Neuronal stem cell (in vitro differentiated cells): ENCODE results near the gene TNFSF15.

Source experiments
- DNase-seq: peaks from one replicate; pipeline ENCODE4 v3.0.0-alpha.2; 2013; ENCODE audit warnings: low spot score
- H2AFZ ChIP-seq: one replicate; pipeline ENCODE4 v1.6.1; 2013; ENCODE audit warnings: mild to moderate bottlenecking, low read length, inconsistent platforms
- H2AK5ac ChIP-seq: 2 replicates; pipeline ENCODE4 v1.6.1; 2013; ENCODE audit warnings: low read depth, mild to moderate bottlenecking, inconsistent platforms, low read length, moderate library complexity, mixed read lengths
- H2BK120ac ChIP-seq: 2 replicates; pipeline ENCODE4 v1.6.1; 2013; ENCODE audit warnings: low read depth, mild to moderate bottlenecking, inconsistent platforms, low read length, moderate library complexity, mixed read lengths
- H2BK12ac ChIP-seq: one replicate; pipeline ENCODE4 v1.6.1; 2013; ENCODE audit warnings: low read length, inconsistent platforms
- H2BK15ac ChIP-seq: 2 replicates; pipeline ENCODE4 v1.6.1; 2013; ENCODE audit warnings: mild to moderate bottlenecking, low read length, inconsistent platforms, mixed read lengths
- H2BK5ac ChIP-seq: one replicate; pipeline ENCODE4 v1.6.1; 2013; ENCODE audit warnings: inconsistent platforms, mild to moderate bottlenecking, low read length, moderate library complexity
- H3K14ac ChIP-seq: one replicate; pipeline ENCODE4 v1.6.1; 2013; ENCODE audit warnings: low read length, inconsistent platforms
- H3K18ac ChIP-seq: 2 replicates; pipeline ENCODE4 v1.6.1; 2013; ENCODE audit warnings: low read length, inconsistent platforms
- H3K23ac ChIP-seq: 2 replicates; pipeline ENCODE4 v1.6.1; 2013; ENCODE audit warnings: low read depth, mild to moderate bottlenecking, mixed read lengths, low read length, inconsistent platforms; ENCODE audit not compliant: poor library complexity
- H3K27ac ChIP-seq: replicated peaks from 3 replicates; pipeline ENCODE4 v1.5.1; 2013; ENCODE audit warnings: low read length, inconsistent platforms
- H3K27me3 ChIP-seq, 3 experiments: 2 replicates each; pipeline ENCODE4 v1.6.1; 2013; ENCODE audit warnings: low read length in 3 of 3, mild to moderate bottlenecking in 2 of 3, inconsistent platforms in 1 of 3, low read depth in 1 of 3, mixed read lengths in 1 of 3, moderate library complexity in 1 of 3; ENCODE audit not compliant: control insufficient read depth in 3 of 3, insufficient read depth in 3 of 3
- H3K36me3 ChIP-seq, 2 donors: replicated peaks in 1 of 2; 2 replicates each; pipeline ENCODE4 v1.6.1; 2013; ENCODE audit warnings: low read length in 2 of 2; ENCODE audit not compliant: control insufficient read depth in 2 of 2, insufficient read depth in 2 of 2
- H3K4ac ChIP-seq: 2 replicates; pipeline ENCODE4 v1.6.1; 2013; ENCODE audit warnings: inconsistent platforms, mild to moderate bottlenecking, low read length, moderate library complexity
- H3K4me1 ChIP-seq, 2 donors: 1 replicate in 1 of 2; 2 replicates in 1 of 2; pipeline ENCODE4 v1.6.1; 2013; ENCODE audit warnings: low read length in 2 of 2, low read depth in 1 of 2; ENCODE audit not compliant: control insufficient read depth in 2 of 2, insufficient read depth in 1 of 2
- H3K4me2 ChIP-seq: one replicate; pipeline ENCODE4 v1.6.1; 2013; ENCODE audit warnings: mild to moderate bottlenecking, low read length, inconsistent platforms; ENCODE audit not compliant: insufficient read depth, poor library complexity, severe bottlenecking
- H3K4me3 ChIP-seq, 2 donors: 2 replicates each; pipeline ENCODE4 v1.5.1; 2013; ENCODE audit warnings: low read length in 2 of 2, mild to moderate bottlenecking in 2 of 2, inconsistent platforms in 1 of 2, moderate library complexity in 1 of 2
- H3K79me1 ChIP-seq: one replicate; pipeline ENCODE4 v1.6.1; 2013; ENCODE audit warnings: low read depth, mild to moderate bottlenecking, inconsistent platforms, low read length, moderate library complexity
- H3K9ac ChIP-seq: one replicate; pipeline ENCODE4 v1.6.1; 2013; ENCODE audit warnings: mild to moderate bottlenecking, low read depth, low read length, inconsistent platforms; ENCODE audit not compliant: poor library complexity
- H3K9me3 ChIP-seq, 2 donors: replicated peaks in 1 of 2; 2 replicates each; pipeline versions ENCODE3 to v1.6.1; 2013; ENCODE audit warnings: low read length in 2 of 2, mild to moderate bottlenecking in 2 of 2, inconsistent platforms in 1 of 2, low read depth in 1 of 2, mixed read lengths in 1 of 2, moderate library complexity in 1 of 2; ENCODE audit not compliant: control insufficient read depth in 2 of 2, insufficient read depth in 1 of 2
- H4K8ac ChIP-seq: one replicate; pipeline ENCODE4 v1.6.1; 2013; ENCODE audit warnings: low read depth, mild to moderate bottlenecking, inconsistent platforms, low read length, moderate library complexity
- H4K91ac ChIP-seq: one replicate; pipeline ENCODE4 v1.6.1; 2013; ENCODE audit warnings: low read length, low read depth, mild to moderate bottlenecking, inconsistent platforms; ENCODE audit not compliant: poor library complexity
- WGBS, 2 donors: extraction: QIAGEN DNeasy Blood & Tissue Kit; methylation state at CpG; one replicate each; pipeline ENCODE4 v1.1.7; 2013; ENCODE audit warnings: missing lambda C conversion rate in 2 of 2, mixed read lengths in 1 of 2; ENCODE audit not compliant: insufficient read length in 2 of 2, insufficient replicate concordance in 1 of 2; ENCODE audit errors: extremely low coverage in 2 of 2; 5-methylcytosine and 5-hydroxymethylcytosine counted together

Gene TNFSF15

GRCh38 chr9:114777821-114778609 is 27.8 kb downstream of the TNFSF15 start:
- Histone ChIP-seq H4K91ac (no peak overlapping the region), H2BK12ac (no peak overlapping the region), H3K4me3 (no peak overlapping the region), H3K4ac (no peak overlapping the region), H2BK5ac (no peak overlapping the region), H2BK120ac (no peak overlapping the region), H3K14ac (no peak overlapping the region), H2AFZ (no peak overlapping the region), H3K27ac (no peak overlapping the region), H2BK15ac (no peak overlapping the region), H3K4me1 (no peaks in the 10 kb centered on the region), H3K9me3 (no peaks in the 10 kb centered on the region), H3K9ac (no peak overlapping the region), H3K18ac (no peak overlapping the region), H3K23ac (no peak overlapping the region), H2AK5ac (no peak overlapping the region), H3K79me1 (no peaks in the 10 kb centered on the region), H3K4me2 (no peak overlapping the region), H4K8ac (no peak overlapping the region), H3K27me3 (no peaks in the 10 kb centered on the region), H3K36me3 (no peaks in the 10 kb centered on the region)
- WGBS, 2 donors, result no CpG with 5 or more reads among the region's 6 CpGs
- no peak for DNase-seq

- no peak overlapping the region for H3K14ac ChIP-seq
- H2BK12ac ChIP-seq, result no peak overlapping the region
- no peaks in the 10 kb centered on the region for H3K4me1 ChIP-seq
- no peak overlapping the region for H2AK5ac ChIP-seq
- H3K4ac ChIP-seq, result no peak overlapping the region
- no peak overlapping the region for H3K4me3 ChIP-seq
- H3K23ac ChIP-seq, result no peak overlapping the region
- H2AFZ ChIP-seq, result no peak overlapping the region
- no CpG with 5 or more reads among the region's 6 CpGs for WGBS, 2 donors
- H3K9me3 ChIP-seq, result no peaks in the 10 kb centered on the region
- no peaks in the 10 kb centered on the region for H3K79me1 ChIP-seq
- DNase-seq, result no peak
- no peak overlapping the region for H3K4me2 ChIP-seq
- H3K18ac ChIP-seq, result no peak overlapping the region
- no peak overlapping the region for H2BK5ac ChIP-seq
- H3K27me3 ChIP-seq, result no peaks in the 10 kb centered on the region
- no peak overlapping the region for H4K8ac ChIP-seq
- H3K36me3 ChIP-seq, result no peaks in the 10 kb centered on the region
- H4K91ac ChIP-seq, result no peak overlapping the region
- H3K9ac ChIP-seq, result no peak overlapping the region
- no peak overlapping the region for H2BK120ac ChIP-seq
- no peak overlapping the region for H3K27ac ChIP-seq
- no peak overlapping the region for H2BK15ac ChIP-seq
Measured at GRCh38 chr9:114776683-114777399, 29.0 kb downstream of the TNFSF15 start.

- H2BK15ac ChIP-seq, result no peak overlapping the region
- H3K4me3 ChIP-seq, result no peak overlapping the region
- no peak for DNase-seq
- H3K79me1 ChIP-seq, result no peaks in the 10 kb centered on the region
- H2AFZ ChIP-seq, result no peak overlapping the region
- no peak overlapping the region for H2BK120ac ChIP-seq
- H3K18ac ChIP-seq, result no peak overlapping the region
- no peaks in the 10 kb centered on the region for H3K36me3 ChIP-seq
- H3K14ac ChIP-seq, result no peak overlapping the region
- no peak overlapping the region for H2AK5ac ChIP-seq
- H3K9ac ChIP-seq, result no peak overlapping the region
- no CpG with 5 or more reads among the region's 1 CpG for WGBS, 2 donors
- H4K8ac ChIP-seq, result no peak overlapping the region
- H3K9me3 ChIP-seq, result no peaks in the 10 kb centered on the region
- H2BK12ac ChIP-seq, result no peak overlapping the region
- no peak overlapping the region for H4K91ac ChIP-seq
- H3K4ac ChIP-seq, result no peak overlapping the region
- H3K23ac ChIP-seq, result no peak overlapping the region
- no peak overlapping the region for H3K4me2 ChIP-seq
- H3K4me1 ChIP-seq, result no peaks in the 10 kb centered on the region
- H2BK5ac ChIP-seq, result no peak overlapping the region
- H3K27me3 ChIP-seq, result no peaks in the 10 kb centered on the region
- no peak overlapping the region for H3K27ac ChIP-seq
Measured at GRCh38 chr9:114775981-114776380, 29.9 kb downstream of the TNFSF15 start.

GRCh38 chr9:114775121-114775520 is 30.7 kb downstream of the TNFSF15 start:
- no peak overlapping the region for H2BK120ac ChIP-seq
- no CpG with 5 or more reads among the region's 1 CpG for WGBS, 2 donors

More at GRCh38 chr9:114775121-114775520, 30.7 kb downstream of the TNFSF15 start:
- Histone ChIP-seq H3K27me3 (no peaks in the 10 kb centered on the region), H3K23ac (no peak overlapping the region), H3K4ac (no peak overlapping the region), H3K4me2 (no peak overlapping the region), H4K8ac (no peak overlapping the region), H2BK15ac (no peak overlapping the region), H2BK5ac (no peak overlapping the region), H3K4me1 (no peaks in the 10 kb centered on the region), H3K27ac (no peak overlapping the region), H3K36me3 (no peaks in the 10 kb centered on the region), H2AFZ (no peak overlapping the region), H2BK12ac (no peak overlapping the region), H4K91ac (no peak overlapping the region), H3K79me1 (no peaks in the 10 kb centered on the region), H3K14ac (no peak overlapping the region), H2AK5ac (no peak overlapping the region), H3K18ac (no peak overlapping the region), H3K9me3 (no peaks in the 10 kb centered on the region), H3K9ac (no peak overlapping the region), H3K4me3 (no peak overlapping the region)
- DNase-seq, result no peak
